HG03097 (cell line): Measurements from ENCODE around the gene STRC.
"Not testable (repeated sequence)": the region's sequence is repeated elsewhere in the genome, so short reads cannot be mapped to it uniquely, and the experiment has no call there.

Source experiments
- ATAC-seq: cut with Tn5 transposase; IDR thresholded peaks from one replicate; pipeline ENCODE4 v1.9.1; 2021; ENCODE audit not compliant: unreplicated experiment, low FRiP score

Gene STRC

DNA sequence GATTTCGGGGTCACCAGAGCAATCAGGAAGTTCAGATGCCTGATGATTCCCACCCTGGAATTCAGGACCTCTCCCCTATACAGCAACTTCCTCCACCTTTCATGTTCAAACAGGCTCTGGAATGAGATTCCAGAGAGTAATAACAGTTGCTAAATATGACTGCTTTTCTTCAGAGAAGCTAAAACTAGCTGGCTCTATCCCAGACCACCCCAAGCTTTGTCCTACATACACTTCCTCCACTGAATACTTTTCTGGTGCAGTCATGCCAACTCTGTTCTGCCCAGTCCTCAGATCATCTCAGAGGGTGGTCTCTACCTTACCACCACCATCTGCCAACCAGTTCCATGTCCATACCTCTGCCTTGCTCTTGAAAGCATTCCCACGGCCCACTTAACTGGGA, 52.0 kb downstream of the STRC start:
- ATAC-seq, result not testable (repeated sequence)

DNA sequence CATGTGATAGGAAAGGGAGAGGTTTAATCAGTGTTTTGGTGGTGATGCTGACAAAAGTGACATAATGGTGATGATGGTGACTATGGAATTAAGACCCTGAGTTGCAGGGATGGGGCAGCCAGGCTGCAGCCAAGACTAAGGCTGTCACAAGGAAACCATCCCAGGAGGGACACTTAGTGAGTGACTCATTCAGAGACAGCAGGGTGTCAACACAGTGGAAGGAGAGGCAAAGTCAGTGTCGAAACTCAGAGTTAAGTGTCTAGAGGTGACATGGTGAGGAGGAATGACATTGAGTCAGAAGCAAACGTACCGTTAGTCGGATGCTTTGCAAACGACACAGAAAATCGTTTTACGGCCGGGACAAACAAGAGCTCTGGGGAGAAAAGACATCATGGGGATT, 54.8 kb downstream of the STRC start:
- not testable (repeated sequence) for ATAC-seq

GRCh38 chr15:43562753-43563152, 55.8 kb downstream of the STRC start:
- ATAC-seq, result not testable (repeated sequence)

DNA sequence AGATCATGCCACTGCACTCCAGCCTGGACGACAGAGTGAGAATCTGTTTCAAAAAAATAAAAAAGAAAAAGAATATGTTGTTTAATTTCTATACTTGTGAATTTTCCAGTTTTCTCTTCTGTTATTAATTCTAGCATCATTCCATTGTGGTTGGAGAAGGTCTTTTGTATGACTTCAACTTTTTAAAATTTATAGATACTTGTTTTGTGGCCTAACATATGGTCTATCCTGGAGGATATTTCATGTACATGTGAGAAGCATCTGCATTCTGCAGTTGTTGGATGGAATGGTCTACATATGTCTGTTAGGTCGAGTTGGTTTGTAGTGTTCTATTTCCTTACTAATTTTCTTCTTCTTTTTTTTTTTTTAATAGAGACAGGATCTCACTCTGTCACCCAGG, 65.6 kb downstream of the STRC start:
- ATAC-seq, result no peak

DNA sequence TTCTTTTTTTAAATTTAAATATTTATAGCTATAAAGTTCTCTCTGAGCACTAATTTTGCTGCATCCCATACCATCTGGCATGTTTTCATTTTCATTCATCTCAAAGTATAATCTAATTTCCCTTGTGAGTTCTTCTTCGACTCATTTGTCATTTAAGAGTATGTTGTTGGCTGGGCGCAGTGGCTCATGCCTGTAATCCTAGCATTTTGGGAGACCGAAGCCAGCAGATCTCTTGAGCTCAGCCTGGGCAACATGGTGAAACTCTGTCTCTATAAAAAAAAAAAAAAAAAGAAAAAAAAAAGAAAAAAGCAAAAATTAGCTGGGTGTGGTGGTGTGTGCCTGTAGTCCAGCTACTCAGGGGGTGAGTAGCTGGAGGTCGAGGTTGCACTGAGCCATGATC, 66.3 kb downstream of the STRC start:
- ATAC-seq, result no peak

DNA sequence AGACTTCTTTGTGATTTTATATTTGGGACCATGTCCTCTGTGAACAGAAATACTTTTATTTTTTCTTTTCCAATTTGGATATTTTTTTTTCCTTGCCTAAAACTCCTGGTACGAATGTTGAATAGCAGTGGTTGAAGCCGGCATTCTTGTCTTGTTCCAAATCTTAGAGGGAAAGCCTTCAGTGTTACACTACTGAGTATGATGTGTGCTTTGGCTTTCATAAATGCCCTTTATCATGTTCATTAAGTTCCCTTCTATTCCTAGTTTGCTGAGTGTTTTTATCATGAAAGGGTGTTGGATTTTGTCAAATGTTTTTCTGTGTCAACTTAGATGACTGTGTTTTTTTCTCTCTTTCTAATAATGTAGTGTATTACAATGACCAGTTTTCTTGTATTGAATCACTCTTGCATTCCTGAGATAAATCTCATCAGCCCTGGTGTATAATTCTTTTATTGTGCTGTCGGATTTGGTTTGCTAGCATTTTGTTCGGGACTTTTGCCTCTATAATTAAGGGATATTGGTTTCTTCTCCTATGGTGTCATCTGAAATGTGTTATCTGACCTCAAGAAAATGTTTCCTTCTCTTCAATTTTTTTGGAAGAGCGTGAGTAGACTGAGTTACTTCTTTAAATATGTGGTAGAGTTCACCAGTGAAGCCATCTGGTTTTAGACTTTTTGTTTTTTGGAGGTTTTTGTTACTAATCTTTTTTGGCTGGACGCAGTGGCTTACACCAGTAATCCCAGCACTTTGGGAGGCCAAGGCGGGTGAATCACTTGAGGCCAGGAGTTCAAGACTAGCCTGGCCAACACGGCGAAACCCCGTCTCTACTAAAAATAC, 67.9 kb downstream of the STRC start:
- ATAC-seq, result no peak
